ENCODE measurements around the gene HOXC5. TPM values are rescaled to one million over a fixed set of nuclear protein-coding genes. Genes with fewer than 3 reads are reported as not detected.

The HOXC5 gene
- total RNA-seq, 2 experiments from 2014 or later = not detected

DNA sequence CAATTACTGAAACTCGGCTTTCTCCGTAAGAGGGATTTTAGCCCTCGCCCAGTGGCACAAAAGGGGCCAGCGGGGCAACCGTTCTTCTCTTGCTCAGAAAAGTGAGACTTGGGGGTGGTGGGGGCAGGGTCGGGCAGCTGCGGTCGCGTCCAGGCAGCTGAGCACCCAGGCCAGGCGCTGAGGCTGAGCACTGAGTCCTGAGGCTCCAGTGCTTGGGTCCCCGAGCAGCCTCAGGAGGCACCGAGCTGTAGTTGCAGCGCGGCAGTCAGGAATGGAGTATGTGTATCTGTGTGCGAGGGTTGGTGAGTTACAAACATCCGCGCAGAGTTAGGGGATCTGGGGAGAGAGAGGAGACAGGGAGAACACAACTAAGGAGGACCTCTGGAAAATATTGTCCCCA is 8.7 kb upstream of the HOXC5 start:
- Mint-ChIP-seq H3K4me3 (no peak overlapping the region), H3K4me1 (ENCODE audit: low read depth) (peaks cover 18% of the 10 kb centered on the region), H3K9me3 (no peaks in the 10 kb centered on the region), H3K36me3 (ENCODE audit: low read depth) (no peaks in the 10 kb centered on the region), H3K27me3 (peaks cover 99% of the 10 kb centered on the region), H3K27ac (no peak overlapping the region)
- ChIA-PET POLR2A (interaction anchor here (1.3 kb wide), 1 partner anchor 10 kb away, joined by 4 read pairs; no protein-coding TSS in a partner anchor), CTCF (interaction anchor here (1.2 to 2.7 kb wide), 3 partner anchors 19 to 177 kb away, joined by 4 to 8 read pairs (median 5); no protein-coding TSS in a partner anchor)
- no peak overlapping the region for H3K4me3 ChIP-seq (ENCODE audit: low read length)
- DNase-seq (no peak), ATAC-seq (ENCODE audit: poor library complexity) (no peak)
- H3K4me1 ChIP-seq (ENCODE audit: insufficient read depth, low read length) = peaks cover 12% of the 10 kb centered on the region
- TF ChIP-seq, protein P1, sequence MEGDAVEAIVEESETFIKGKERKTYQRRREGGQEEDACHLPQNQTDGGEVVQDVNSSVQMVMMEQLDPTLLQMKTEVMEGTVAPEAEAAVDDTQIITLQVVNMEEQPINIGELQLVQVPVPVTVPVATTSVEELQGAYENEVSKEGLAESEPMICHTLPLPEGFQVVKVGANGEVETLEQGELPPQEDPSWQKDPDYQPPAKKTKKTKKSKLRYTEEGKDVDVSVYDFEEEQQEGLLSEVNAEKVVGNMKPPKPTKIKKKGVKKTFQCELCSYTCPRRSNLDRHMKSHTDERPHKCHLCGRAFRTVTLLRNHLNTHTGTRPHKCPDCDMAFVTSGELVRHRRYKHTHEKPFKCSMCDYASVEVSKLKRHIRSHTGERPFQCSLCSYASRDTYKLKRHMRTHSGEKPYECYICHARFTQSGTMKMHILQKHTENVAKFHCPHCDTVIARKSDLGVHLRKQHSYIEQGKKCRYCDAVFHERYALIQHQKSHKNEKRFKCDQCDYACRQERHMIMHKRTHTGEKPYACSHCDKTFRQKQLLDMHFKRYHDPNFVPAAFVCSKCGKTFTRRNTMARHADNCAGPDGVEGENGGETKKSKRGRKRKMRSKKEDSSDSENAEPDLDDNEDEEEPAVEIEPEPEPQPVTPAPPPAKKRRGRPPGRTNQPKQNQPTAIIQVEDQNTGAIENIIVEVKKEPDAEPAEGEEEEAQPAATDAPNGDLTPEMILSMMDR (IDR thresholded peaks at IDR 0.05) = no peak
- intact Hi-C loops (cut with DNase I, micrococcal nuclease) = no loop called here
- peaks cover 92 to 97% of the 10 kb centered on the region in 2 experiments for H3K27me3 ChIP-seq (ENCODE audit: control insufficient read depth in 1 of 2, insufficient read depth in 2 of 2, low read length in 2 of 2)
- H3K36me3 ChIP-seq (ENCODE audit: insufficient read depth, low read length) = no peaks in the 10 kb centered on the region
- H3K9me3 ChIP-seq (ENCODE audit: control insufficient read depth in 1 of 2, insufficient read depth in 1 of 2, low read length in 2 of 2) = peaks cover 0 to 11% of the 10 kb centered on the region in 2 experiments
- H3K27ac ChIP-seq (ENCODE audit: low read depth in 1 of 2, low read length in 2 of 2) = no peak overlapping the region

DNA sequence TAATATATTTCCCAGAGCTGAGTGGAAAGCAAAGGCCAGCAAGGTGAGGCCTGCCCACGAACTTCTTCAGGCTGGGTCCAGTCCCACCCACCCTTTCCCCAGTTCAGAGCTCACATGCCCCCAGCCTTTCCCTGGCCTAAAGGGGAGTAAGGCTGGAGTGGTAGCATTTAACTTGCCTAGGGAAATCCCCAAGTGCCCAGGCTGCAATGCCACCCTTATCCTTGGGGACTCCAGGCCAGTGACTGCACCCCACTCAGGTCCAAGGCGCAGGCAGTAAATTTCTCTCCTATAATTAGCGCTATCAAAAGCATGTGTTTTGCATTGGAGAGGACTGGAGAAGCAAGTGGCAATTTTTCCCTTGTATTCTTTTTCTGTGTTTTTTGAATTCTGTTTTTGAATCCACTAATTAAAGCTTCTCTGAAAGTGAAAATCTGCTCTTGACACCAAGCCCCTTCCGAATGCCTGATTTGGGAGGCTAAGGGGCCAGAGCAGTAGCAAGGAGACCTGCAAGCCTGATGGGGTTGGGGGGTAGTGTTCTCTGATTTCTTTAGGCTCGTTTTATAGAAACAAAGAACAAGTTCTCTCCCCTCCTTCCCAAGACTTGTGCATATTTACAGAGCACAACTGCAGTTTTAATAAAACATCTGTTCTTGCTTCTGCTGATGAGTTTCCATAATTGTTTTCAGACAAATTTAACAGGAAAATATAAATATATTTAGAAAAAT is 8.1 kb upstream of the HOXC5 start:
- TF ChIP-seq, protein P1 (IDR thresholded peaks at IDR 0.05) = no peak
- POLR2A ChIA-PET = interaction anchor here (0.9 kb wide), 1 partner anchor 165 kb away, joined by 3 read pairs; no protein-coding TSS in a partner anchor
- H3K9me3 Mint-ChIP-seq = no peaks in the 10 kb centered on the region
- peaks cover 100% of the 10 kb centered on the region for H3K27me3 Mint-ChIP-seq
- no peaks in the 10 kb centered on the region for H3K36me3 Mint-ChIP-seq (ENCODE audit: low read depth)
- Histone ChIP-seq H3K27me3 (ENCODE audit: control insufficient read depth in 1 of 2, insufficient read depth in 2 of 2, low read length in 2 of 2) (peaks cover 91 to 97% of the 10 kb centered on the region in 2 experiments), H3K4me3 (ENCODE audit: low read length) (no peak overlapping the region), H3K4me1 (ENCODE audit: insufficient read depth, low read length) (peaks cover 17% of the 10 kb centered on the region), H3K36me3 (ENCODE audit: insufficient read depth, low read length) (no peaks in the 10 kb centered on the region), H3K9me3 (ENCODE audit: control insufficient read depth in 1 of 2, insufficient read depth in 1 of 2, low read length in 2 of 2) (peaks cover 0 to 9% of the 10 kb centered on the region in 2 experiments), H3K27ac (ENCODE audit: low read depth in 1 of 2, low read length in 2 of 2) (no peak overlapping the region)
- peaks cover 23% of the 10 kb centered on the region for H3K4me1 Mint-ChIP-seq (ENCODE audit: low read depth)
- H3K27ac Mint-ChIP-seq = no peak overlapping the region
- ATAC-seq (ENCODE audit: poor library complexity) = no peak
- no peak overlapping the region for H3K4me3 Mint-ChIP-seq
- CTCF ChIA-PET = interaction anchor here (1.2 to 2.7 kb wide), 4 partner anchors 19 to 177 kb away, joined by 4 to 8 read pairs (median 4); no protein-coding TSS in a partner anchor
- DNase-seq = no peak
- intact Hi-C loops (cut with DNase I, micrococcal nuclease) = no loop called here

DNA sequence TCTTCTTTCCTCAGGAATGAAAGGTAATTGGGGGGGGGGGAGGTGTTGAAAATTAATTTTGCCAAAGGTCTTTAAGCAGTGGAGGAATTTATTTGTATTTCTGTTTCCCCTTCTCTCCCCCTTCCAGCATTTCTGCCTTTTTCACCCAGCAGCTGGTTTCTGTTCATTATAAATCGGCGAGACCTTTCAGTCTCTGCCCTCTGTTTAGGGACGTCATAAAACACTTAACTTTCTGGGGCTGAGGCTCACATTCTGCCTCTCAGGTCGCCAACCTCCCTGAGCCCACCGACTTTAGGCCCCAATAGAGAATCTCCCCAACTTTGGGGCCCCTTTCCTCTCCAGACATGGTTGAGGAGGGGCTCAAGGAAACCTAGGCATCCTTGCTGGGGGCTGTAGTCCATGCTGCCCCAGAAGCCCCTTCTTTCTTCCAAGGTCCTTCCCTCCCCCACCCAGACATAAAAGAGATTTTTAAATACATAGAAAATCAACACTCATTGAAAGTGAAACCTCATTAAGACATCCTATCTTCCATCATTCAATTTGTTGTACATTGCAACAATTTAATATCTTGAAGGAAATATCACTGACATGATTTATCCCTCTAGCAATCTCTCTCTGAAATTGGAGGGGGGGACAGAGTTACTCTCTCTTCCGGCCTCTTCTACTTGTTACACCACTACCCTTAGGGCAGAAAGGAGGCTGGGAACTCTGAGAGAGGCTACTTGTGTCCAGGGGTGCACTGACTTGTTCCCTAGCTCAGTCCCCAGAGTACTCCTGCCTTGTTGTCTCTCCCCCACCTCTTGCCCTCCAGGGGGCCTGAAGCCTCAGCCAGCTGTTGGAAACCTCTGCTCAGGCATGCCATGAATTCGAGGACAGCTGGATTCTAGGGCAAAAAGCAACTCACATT is 7.1 kb upstream of the HOXC5 start:
- peaks cover 90 to 97% of the 10 kb centered on the region in 2 experiments for H3K27me3 ChIP-seq (ENCODE audit: control insufficient read depth in 1 of 2, insufficient read depth in 2 of 2, low read length in 2 of 2)
- Mint-ChIP-seq H3K4me3 (no peak overlapping the region), H3K9me3 (no peaks in the 10 kb centered on the region), H3K36me3 (ENCODE audit: low read depth) (no peaks in the 10 kb centered on the region), H3K27me3 (peaks cover 99% of the 10 kb centered on the region), H3K27ac (no peak overlapping the region), H3K4me1 (ENCODE audit: low read depth) (peaks cover 25% of the 10 kb centered on the region)
- ChIA-PET CTCF (interaction anchor here (1.5 to 2.7 kb wide), 2 partner anchors 20 to 166 kb away, joined by 4 to 8 read pairs; no protein-coding TSS in a partner anchor), POLR2A (interaction anchor here (0.9 to 1.4 kb wide), 2 partner anchors 8 to 164 kb away, joined by 3 read pairs; no protein-coding TSS in a partner anchor)
- H3K9me3 ChIP-seq (ENCODE audit: control insufficient read depth in 1 of 2, insufficient read depth in 1 of 2, low read length in 2 of 2) = peaks cover 0 to 14% of the 10 kb centered on the region in 2 experiments
- no peak overlapping the region for H3K27ac ChIP-seq (ENCODE audit: low read depth in 1 of 2, low read length in 2 of 2)
- no peak overlapping the region for H3K4me3 ChIP-seq (ENCODE audit: low read length)
- DNase-seq (no peak), ATAC-seq (ENCODE audit: poor library complexity) (no peak)
- intact Hi-C loops (cut with DNase I, micrococcal nuclease) = no loop called here
- H3K36me3 ChIP-seq (ENCODE audit: insufficient read depth, low read length) = no peaks in the 10 kb centered on the region
- peaks cover 18% of the 10 kb centered on the region for H3K4me1 ChIP-seq (ENCODE audit: insufficient read depth, low read length)
- TF ChIP-seq, protein P1 (IDR thresholded peaks at IDR 0.05) = no peak
